ENCODE results near the gene BOD1L1. TPM values are rescaled to one million over a fixed set of nuclear protein-coding genes. Genes with fewer than 3 reads are reported as not detected.

Gene BOD1L1
- total and polyA plus RNA-seq, 9 donors, result 21.2 to 41.6 (median 38.3) TPM

DNA sequence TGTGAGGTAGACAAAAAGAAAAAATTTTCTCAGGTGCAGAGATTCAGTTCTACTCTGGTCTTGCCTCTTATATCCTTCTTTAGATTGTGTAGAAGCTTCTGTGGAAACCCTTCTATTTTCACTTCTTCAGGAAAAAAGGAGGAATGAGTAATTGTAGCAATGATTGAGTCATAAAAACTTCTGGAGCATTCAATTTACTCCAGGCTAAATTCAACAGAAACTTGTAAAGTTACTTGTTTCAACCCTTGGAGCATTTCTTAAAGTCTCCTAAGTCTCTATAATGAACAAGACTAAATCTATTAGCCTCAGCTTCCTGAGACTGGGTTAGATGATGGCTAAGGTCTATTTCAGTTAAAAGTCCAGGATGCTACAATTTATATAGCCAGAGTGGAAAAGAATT lies 29.9 kb downstream of the BOD1L1 start:
- Histone ChIP-seq H3K27ac (no peak overlapping the region), H3K4me3 (no peak overlapping the region), H3K4me1 (ENCODE audit: insufficient read depth) (no peaks in the 10 kb centered on the region), H3K27me3 (no peaks in the 10 kb centered on the region), H3K36me3 (no peaks in the 10 kb centered on the region), H3K9me3 (no peaks in the 10 kb centered on the region)
- TF ChIP-seq EP300 (IDR thresholded peaks at IDR 0.05) (no peak), POLR2A (IDR thresholded peaks at IDR 0.05) (no peak)
- TF ChIP-seq, protein P1, sequence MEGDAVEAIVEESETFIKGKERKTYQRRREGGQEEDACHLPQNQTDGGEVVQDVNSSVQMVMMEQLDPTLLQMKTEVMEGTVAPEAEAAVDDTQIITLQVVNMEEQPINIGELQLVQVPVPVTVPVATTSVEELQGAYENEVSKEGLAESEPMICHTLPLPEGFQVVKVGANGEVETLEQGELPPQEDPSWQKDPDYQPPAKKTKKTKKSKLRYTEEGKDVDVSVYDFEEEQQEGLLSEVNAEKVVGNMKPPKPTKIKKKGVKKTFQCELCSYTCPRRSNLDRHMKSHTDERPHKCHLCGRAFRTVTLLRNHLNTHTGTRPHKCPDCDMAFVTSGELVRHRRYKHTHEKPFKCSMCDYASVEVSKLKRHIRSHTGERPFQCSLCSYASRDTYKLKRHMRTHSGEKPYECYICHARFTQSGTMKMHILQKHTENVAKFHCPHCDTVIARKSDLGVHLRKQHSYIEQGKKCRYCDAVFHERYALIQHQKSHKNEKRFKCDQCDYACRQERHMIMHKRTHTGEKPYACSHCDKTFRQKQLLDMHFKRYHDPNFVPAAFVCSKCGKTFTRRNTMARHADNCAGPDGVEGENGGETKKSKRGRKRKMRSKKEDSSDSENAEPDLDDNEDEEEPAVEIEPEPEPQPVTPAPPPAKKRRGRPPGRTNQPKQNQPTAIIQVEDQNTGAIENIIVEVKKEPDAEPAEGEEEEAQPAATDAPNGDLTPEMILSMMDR (IDR thresholded peaks at IDR 0.05), result no peak
- intact Hi-C loops (cut with DNase I), result no loop called here
- DNase-seq, result no peak

DNA sequence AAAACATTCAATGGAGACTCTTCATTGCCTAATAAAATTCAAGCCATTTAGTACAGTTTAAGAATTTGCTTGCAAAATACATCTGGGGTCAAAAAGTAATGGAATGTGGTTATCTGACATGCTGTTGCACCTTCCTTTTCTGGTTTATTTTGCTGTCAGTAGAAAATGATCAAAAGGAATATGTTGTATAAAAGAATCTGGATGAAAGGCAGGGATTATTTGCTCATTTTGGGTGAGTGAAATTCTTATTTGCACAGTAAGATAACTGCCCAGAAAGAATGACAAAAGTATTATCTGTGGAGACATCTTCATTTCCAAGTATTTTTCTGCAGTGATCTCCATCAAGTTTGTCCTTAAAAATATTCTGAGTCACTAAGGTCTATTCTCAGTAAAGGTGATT lies 30.4 kb downstream of the BOD1L1 start:
- no peak for TF ChIP-seq POLR2A (IDR thresholded peaks at IDR 0.05)
- TF ChIP-seq, protein P1 (IDR thresholded peaks at IDR 0.05), result no peak
- TF ChIP-seq EP300 (IDR thresholded peaks at IDR 0.05), result no peak
- Histone ChIP-seq H3K4me1 (ENCODE audit: insufficient read depth) (no peaks in the 10 kb centered on the region), H3K27me3 (no peaks in the 10 kb centered on the region), H3K9me3 (no peaks in the 10 kb centered on the region), H3K36me3 (no peaks in the 10 kb centered on the region), H3K27ac (no peak overlapping the region), H3K4me3 (no peak overlapping the region)
- intact Hi-C loops (cut with DNase I), result no loop called here
- no peak for DNase-seq

DNA sequence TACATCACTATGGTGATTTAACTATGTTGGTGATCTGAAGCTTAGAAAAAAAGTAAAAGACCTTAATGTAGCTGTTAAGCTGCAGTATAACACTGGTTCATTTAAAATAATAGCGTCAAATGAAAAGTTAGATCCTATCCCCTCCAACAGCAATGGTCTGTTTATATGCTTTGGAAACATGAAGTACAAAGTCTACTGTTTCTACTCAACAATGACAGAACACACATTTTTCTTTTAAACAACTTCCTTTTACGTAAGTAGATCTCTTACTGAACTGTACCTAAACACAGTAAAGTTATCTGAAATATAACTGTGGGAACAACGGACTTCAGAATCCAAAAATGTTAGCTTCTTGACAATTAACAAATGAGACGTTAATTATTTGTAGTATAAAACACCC lies 35.3 kb downstream of the BOD1L1 start:
- intact Hi-C loops (cut with DNase I), result no loop called here
- no peak overlapping the region for H3K4me3 ChIP-seq
- WGBS, 3 donors, result 87 to 90% (median 90%) methylated on average over 4 of the region's 4 CpGs
- H3K27ac ChIP-seq, result no peak overlapping the region
- no peak for DNase-seq
- no peaks in the 10 kb centered on the region for H3K27me3 ChIP-seq
- TF ChIP-seq EP300 (IDR thresholded peaks at IDR 0.05) (no peak), POLR2A (IDR thresholded peaks at IDR 0.05) (no peak)
- TF ChIP-seq, protein P1 (IDR thresholded peaks at IDR 0.05), result no peak
- H3K4me1 ChIP-seq (ENCODE audit: insufficient read depth), result no peaks in the 10 kb centered on the region
- H3K9me3 ChIP-seq, result no peaks in the 10 kb centered on the region
- no peaks in the 10 kb centered on the region for H3K36me3 ChIP-seq

DNA sequence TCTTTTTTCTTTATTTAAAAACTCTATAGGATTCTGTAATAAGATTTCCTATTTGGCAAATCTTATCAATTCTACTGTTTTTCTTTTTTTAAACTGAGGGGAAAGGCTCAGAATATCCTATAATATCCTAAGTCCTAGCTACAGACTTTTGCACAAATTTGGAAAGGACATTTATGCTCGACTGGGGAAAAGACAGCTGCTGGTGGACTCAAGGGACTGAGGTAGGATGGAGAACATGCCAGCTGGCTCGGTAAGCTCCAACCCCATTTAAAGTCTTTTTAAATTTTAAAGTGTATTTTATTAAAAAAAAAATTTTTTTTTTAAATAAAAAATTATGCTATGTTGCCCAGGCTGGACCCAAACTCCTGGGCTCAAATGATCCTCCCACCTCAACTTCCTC lies 36.8 kb downstream of the BOD1L1 start:
- Histone ChIP-seq H3K27ac (no peak overlapping the region), H3K4me1 (ENCODE audit: insufficient read depth) (no peaks in the 10 kb centered on the region), H3K4me3 (no peak overlapping the region), H3K9me3 (no peaks in the 10 kb centered on the region), H3K36me3 (no peaks in the 10 kb centered on the region), H3K27me3 (no peaks in the 10 kb centered on the region)
- no peak for TF ChIP-seq POLR2A (IDR thresholded peaks at IDR 0.05)
- TF ChIP-seq, protein P1 (IDR thresholded peaks at IDR 0.05), result no peak
- TF ChIP-seq EP300 (IDR thresholded peaks at IDR 0.05), result no peak
- intact Hi-C loops (cut with DNase I), result no loop called here
- 71 to 79% (median 73%) methylated on average over 2 of the region's 2 CpGs for WGBS, 3 donors
- no peak for DNase-seq

DNA sequence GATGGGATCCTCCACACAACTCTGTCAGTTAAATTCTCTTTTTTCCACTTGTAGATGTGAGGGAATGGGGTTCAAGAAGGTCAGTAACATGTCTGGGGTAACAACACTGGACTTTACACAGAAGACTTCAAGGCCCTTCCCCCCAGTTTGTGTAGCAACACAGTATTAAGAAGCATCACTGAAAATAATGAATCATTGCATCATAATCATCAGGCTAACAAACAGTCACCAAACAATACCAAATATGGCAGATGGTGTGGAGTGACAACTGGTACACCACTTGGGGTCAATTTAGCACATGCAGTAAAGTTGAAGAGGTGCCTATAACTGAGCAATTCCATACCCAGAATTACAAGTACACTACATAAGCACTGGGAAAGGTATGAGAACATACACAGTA lies 38.6 kb downstream of the BOD1L1 start:
- intact Hi-C loops (cut with DNase I), result no loop called here

More for the DNA sequence above, 38.6 kb downstream of the BOD1L1 start:
- Histone ChIP-seq H3K36me3 (no peaks in the 10 kb centered on the region), H3K9me3 (no peaks in the 10 kb centered on the region), H3K27ac (no peak overlapping the region), H3K4me3 (no peak overlapping the region), H3K27me3 (no peaks in the 10 kb centered on the region), H3K4me1 (ENCODE audit: insufficient read depth) (no peaks in the 10 kb centered on the region)
- DNase-seq, result no peak
- TF ChIP-seq, protein P1 (IDR thresholded peaks at IDR 0.05), result no peak
- TF ChIP-seq POLR2A (IDR thresholded peaks at IDR 0.05) (no peak), EP300 (IDR thresholded peaks at IDR 0.05) (no peak)

All from ovary (tissue), 9 donors.